GM18511 (cell line): ENCODE data around the gene CD40LG.
A peak's percentile ranks its signal among the peaks of the same experiment; 100 is the strongest.

Experiments used
- ATAC-seq: cut with Tn5 transposase; IDR thresholded peaks from one replicate; pipeline ENCODE4 v1.9.1; 2021; ENCODE audit warnings: mild to moderate bottlenecking, moderate library complexity; ENCODE audit not compliant: unreplicated experiment

CD40LG gene

DNA sequence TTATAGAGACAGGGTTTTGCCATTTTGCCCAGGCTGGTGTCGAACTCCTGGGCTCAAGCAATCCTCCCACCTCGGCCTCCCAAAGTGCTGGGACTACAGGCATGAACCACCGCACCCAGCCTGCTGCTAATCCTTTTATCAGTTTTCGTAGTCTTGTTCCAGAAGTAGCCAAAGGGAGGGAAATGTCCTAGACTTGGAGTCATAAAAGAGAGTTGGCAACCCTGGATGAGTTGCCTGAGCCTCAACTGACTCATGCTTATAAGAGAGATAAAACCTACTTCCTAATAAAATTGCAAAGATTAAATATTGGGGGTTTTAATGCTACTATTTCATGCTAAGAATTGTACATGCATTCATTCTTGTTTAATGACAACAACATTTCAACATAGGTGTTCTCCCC, 44.3 kb downstream of the CD40LG start:
- no peak for ATAC-seq

GRCh38 chrX:136694431-136695087, 46.6 kb downstream of the CD40LG start:
- peak; percentile 60 for ATAC-seq

DNA sequence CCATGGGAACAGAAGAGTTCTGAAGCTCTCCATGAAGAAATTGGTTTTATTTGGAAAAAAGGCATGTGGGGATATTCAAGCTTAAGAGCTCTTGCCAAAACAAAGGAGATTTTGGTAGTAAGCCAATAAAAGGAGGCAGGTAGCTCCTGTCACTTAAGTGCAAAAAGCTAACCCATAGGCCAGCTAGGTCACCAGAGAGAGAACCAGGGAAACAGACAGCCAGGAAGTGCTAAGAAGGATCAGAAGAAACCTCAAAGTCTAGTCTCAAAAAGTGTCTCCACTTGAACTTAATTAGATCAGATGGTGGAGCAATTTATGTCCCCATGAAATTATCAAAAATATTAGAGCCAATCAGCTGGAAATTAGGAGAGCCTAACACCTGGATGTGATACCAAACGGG, 49.2 kb downstream of the CD40LG start:
- ATAC-seq = no peak

DNA sequence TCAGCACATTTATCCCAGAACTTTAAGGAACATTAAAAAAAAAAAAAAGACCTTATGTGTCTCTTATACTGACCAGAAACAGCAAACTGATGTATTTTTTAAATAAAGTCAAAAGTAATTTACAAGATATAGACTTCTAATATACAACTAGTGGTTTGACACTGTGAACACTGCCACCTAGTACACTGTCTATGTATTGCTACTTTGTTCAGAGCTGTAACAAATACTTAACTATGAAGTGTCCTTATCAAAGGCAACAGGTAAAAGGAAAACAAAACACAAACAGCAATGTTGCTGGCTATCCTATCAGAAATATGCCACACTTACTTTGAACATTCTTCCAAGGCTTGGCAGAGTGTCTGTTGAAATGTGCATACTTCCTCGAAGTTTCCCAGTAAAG, 60.4 kb downstream of the CD40LG start:
- peak; percentile 37 for ATAC-seq
